GM21717 (cell line): ENCODE measurements around the gene LRRC45.

Experiments used
- ATAC-seq: cut with Tn5 transposase; IDR thresholded peaks from one replicate; pipeline ENCODE4 v1.9.1; 2021; ENCODE audit warnings: mild to moderate bottlenecking, moderate library complexity; ENCODE audit not compliant: unreplicated experiment

LRRC45 gene

DNA sequence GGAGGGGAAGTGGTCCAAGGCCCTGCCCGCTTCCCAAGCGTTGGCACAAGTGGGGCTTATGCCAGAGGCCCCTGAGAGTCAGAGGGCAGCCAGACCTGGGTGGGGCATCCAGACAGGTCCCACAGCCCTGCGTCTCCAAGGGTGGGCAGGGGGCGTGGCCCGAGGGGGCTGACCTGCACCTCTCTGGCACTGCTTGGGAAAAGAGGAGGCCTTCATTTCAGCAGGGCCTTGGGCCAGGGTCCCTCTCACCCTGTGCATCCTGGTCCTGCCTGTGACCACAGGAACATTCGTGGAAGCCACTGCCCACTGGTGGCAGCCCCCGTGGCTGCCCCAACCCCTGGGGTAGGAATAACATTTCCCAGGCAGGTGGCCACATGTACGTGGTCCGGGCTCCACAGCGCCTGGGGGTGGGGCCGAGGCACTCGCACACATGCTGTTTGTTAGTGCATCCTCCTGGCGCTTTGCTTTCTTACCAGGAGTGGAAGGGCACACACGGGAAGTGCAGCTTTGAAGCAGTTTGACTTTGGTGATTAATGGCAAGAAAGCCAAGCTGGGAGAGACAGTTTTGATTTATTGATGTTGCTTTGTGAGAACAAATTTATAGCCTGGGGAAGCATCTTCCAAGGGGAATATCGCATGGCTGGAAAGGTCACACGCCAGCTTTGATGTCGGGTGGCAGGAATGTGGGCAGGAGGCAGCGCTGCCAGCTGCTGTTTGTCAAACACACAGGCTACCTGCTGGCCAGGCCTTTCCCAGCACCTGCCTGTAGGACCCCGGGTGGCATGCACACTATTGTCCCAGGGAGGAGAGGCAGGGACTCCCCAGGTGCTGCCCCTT is 4.7 kb upstream of the LRRC45 start:
- ATAC-seq = no peak

DNA sequence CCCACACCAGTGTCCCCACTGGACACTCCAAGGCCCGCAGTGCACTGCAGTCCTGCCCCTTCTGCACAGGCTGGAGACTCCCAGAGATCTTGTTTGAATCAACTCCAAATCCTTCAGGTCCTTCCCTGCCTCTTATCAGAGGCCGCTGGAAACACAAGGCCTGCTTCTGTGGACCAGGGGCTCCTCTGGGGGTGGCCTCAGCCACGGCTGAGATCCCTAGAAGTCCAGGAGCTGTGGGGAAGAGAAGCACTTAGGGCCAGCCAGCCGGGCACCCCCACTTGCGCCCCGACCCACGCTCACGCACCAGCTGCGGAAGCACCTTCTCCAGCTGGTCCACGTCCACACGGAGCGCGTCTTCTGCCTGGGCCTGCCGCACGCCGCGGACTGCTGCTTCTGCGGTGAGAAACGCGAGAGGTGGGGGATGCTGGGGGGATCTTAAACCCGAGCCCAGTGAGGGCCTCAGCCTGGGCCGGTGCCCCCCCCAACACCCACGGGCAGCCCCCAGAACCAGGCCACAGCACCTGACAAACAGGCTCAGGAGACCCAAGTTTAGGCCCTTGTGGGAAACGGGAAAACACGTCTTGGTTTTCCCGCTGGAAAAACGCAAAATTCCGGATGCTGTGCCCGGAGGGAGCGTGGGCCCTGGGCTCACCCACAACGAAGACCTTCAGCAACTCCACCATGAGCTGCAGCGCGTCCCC is 4.0 kb upstream of the LRRC45 start:
- no peak for ATAC-seq

- ATAC-seq = no peak
Measured at GRCh38 chr17:82019690-82020571, 3.2 kb upstream of the LRRC45 start.

DNA sequence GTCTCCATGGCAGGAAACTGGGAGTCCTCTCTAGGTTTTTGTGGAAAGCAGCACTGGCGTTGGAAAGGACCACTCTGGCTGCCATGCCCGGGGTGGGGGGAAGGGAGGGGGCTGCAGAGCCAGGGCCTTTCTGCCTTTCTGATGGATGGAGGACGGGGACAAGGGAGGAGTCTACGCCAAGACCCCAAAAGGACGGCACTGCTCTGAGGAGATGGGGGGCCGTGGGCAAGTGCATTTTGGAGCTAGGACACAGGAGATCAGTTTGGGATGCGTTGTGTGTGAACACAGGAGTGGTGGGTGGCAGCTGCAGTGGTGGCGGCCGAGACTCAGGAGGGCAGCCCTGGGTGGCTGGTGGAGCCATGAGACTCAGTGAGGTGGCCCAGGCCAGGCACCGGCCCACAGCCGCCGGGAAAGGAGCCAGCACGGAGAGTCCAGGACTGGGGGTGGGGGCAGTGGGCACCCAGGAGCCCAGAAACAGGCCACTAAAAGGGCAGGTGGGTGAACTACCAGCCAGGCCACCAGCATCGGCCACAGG is 2.5 kb upstream of the LRRC45 start:
- no peak for ATAC-seq

- no peak for ATAC-seq
Measured at GRCh38 chr17:82021107-82021899, 1.8 kb upstream of the LRRC45 start.

- ATAC-seq = no peak
Measured at GRCh38 chr17:82021900-82022309, 1.2 kb upstream of the LRRC45 start.

DNA sequence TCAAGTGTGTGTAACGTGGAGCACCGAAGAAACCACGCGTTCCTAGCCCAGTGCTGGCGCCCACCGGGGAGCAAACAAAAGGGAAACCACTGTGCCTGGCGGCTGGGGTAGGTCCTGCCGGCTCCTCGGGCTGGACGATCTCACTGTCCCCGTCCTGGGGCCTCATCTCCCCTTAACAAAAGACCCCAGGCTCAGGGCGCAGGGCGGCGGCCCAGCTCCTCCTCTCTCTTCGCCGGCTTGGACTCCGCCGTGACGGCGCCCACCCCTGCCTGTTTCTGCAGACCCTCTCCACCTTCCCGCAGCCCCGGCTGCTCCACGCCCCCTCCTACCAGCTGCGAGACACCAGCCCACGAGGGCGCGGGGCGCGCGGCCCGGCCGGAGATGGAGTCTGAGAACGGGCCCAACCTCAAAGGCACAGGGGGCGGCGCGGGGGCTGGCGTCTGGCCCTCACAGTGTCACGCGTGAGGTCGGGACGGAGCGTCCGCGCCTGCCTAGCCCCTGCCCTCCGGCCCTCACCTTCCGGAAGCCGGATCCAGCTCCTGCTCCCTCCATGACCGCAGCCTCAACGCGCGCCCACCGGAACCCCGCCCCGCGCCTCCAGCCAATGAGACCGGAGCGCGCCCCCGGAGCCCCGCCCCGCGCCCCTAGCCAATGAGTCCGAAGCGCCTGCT is 660 bp upstream of the LRRC45 start, which contains the start of gene CENPX:
CENPX (minus strand) TSS at position 569 of the 671 bp plus-strand sequence; CDS start at position 552, 17 bp downstream.
- ATAC-seq = peak; percentile 1

DNA sequence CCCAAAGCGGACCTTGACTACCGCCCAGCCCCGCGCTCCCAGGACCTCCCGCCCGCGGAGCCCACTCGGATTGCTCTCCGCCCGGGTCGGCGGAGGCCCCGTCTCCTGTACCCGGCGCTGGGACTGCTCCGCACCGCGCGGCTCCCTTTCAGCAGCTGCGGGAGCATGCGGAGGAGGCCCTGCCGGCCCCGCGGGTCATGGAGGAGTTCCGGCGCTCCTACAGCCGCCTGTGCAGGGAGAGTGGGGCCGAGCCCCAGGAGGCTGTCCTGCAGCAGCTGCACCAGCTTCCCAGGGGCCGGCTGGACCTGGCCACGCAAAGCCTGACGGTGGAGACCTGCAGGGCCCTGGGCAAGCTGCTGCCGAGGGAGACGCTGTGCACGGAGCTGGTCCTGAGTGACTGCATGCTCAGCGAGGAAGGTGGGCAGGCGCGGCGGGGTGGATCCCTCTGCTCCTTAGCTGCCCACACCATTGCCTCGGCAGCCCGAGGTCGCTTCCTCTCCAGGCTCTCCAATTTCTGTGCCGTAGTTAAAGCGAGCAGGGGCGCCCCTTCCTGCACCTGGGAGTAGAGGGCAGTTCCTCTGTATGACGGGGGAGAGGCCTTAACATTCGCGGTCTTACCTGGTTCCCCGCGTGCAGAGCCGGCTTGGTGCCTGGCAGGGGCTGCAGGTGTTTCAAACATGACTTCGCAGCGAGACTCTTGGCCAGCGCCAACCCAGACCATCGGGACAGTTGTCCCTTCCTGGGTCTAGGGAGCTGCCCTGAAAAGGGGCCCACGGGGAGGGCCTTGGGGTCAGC is 539 bp downstream of the LRRC45 start:
- ATAC-seq = no peak

GRCh38 chr17:82024859-82025258 is 1.8 kb downstream of the LRRC45 start:
- no peak for ATAC-seq

DNA sequence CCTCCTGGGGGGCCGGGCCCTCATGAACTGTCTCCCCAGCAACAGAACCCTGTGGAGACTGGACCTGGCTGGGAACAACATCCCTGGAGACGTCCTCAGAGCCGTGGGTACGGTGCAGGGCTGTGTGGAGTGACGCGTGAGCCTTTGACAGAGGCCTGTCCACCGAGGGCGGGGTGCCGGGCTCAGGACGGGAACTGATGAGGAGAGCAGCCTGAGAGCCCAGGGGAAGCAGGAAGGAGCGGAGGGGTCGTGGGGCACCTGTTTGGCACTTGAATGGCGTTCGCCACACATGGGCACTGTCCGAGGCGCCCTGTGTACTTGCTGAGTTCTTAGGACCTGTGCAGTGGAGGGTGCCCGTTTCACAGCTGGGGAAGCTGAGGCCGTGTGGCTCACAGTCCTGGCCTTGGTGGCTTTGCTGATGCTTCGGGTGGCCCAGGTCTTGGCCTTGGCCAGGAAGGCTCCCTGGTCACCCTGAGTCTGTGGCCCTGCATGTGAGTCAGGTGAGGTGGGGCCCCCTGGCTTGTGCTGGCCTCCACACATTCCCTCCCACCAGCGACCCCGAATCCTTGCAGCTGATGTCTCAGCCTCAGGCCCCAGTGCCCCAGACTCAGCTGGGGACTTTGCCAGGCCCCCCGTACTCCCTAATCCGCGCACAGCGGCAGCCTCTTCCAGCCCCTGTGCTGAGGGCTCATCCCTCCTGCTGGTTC is 2.4 kb downstream of the LRRC45 start:
- no peak for ATAC-seq

DNA sequence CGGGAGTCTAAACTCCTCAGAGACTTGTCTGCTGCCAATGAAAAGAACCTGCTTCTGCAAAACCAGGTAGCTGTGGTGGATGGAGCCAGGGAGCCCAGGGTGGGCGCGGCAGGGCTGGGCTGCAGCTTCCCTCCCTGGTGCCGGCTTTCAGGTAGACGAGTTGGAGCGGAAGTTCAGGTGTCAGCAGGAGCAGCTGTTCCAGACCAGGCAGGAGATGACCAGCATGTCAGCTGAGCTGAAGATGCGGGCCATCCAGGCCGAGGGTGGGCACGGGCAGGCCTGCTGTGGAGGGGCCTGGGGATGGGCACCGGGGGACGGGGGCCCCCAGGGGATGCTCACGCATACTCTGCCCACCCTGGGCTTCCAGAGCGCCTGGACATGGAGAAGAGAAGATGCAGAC is 5.1 kb downstream of the LRRC45 start:
- no peak for ATAC-seq

GRCh38 chr17:82028966-82029365 is 5.9 kb downstream of the LRRC45 start:
- no peak for ATAC-seq

GRCh38 chr17:82029391-82029790 is 6.3 kb downstream of the LRRC45 start:
- ATAC-seq = no peak

DNA sequence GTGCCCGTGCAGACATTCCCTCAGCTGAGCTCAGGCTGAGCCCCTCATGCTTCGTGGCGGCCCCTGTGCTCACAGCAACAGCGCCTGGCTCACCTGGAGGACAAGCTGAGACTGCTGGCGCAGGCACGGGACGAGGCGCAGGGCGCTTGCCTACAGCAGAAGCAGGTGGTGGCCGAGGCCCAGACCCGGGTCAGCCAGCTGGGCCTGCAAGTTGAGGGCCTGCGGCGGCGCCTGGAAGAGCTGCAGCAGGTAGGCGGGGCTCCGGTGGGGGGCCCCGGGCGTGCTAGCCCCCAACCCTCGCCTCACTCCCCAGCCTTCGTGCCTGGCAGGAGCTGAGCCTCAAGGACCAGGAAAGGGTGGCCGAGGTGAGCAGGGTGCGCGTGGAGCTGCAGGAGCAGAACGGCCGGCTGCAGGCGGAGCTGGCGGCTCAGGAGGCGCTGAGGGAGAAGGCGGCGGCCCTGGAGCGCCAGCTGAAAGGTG is 6.9 kb downstream of the LRRC45 start:
- no peak for ATAC-seq

DNA sequence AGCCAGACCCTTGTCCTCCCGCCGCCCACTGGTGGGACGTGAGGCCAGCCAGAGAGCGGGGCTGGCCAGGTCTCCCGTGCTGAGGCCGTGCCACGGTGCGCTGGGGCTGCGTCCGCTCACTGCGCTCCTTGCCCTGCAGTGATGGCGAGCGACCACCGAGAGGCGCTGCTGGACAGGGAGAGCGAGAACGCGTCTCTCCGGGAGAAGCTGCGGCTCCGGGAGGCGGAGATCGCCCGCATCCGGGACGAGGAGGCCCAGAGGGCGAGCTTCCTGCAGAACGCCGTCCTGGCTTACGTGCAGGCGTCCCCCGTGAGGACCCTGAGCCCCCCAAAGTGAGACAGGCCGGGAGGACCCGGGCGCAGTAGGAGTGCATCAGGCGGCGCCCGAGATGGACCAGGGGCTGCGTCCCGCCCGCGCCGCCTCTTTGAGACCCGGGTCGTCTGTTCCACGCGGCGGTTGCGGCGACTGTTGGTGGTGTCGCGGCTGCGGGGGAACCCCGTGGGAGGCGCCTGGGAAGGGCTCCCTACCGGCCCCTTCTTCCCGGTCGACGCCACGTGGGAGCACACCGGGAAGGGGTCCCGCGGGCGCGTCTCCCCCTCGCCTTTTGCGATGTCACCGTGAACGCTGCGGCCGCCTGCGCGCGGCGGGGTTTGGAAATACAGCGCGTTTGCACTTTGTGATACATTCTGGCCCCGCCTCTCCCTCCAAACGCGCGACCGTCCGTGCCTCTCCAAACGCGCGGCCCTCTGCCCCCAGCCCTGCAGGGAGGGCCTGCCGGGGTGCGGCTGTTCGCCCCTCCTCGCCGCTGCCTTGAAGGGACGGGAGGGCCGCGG is 7.6 kb downstream of the LRRC45 start:
- no peak for ATAC-seq

GRCh38 chr17:82031303-82031884 is 8.3 kb downstream of the LRRC45 start, which contains the start of gene RAC3:
Gene RAC3, plus strand, starts transcription at chr17:82031678. Its CDS starts 84 bp downstream, at chr17:82031762.
- no peak for ATAC-seq
